HG03103 (cell line): ENCODE measurements around the gene DAGLA.
"Not testable (repeated sequence)": the region's sequence is repeated elsewhere in the genome, so short reads cannot be mapped to it uniquely, and the experiment has no call there.

ENCODE experiments used
- ATAC-seq: cut with Tn5 transposase; IDR thresholded peaks from one replicate; pipeline ENCODE4 v1.9.1; 2021; ENCODE audit warnings: low read depth; ENCODE audit not compliant: unreplicated experiment

The DAGLA gene, protein sequence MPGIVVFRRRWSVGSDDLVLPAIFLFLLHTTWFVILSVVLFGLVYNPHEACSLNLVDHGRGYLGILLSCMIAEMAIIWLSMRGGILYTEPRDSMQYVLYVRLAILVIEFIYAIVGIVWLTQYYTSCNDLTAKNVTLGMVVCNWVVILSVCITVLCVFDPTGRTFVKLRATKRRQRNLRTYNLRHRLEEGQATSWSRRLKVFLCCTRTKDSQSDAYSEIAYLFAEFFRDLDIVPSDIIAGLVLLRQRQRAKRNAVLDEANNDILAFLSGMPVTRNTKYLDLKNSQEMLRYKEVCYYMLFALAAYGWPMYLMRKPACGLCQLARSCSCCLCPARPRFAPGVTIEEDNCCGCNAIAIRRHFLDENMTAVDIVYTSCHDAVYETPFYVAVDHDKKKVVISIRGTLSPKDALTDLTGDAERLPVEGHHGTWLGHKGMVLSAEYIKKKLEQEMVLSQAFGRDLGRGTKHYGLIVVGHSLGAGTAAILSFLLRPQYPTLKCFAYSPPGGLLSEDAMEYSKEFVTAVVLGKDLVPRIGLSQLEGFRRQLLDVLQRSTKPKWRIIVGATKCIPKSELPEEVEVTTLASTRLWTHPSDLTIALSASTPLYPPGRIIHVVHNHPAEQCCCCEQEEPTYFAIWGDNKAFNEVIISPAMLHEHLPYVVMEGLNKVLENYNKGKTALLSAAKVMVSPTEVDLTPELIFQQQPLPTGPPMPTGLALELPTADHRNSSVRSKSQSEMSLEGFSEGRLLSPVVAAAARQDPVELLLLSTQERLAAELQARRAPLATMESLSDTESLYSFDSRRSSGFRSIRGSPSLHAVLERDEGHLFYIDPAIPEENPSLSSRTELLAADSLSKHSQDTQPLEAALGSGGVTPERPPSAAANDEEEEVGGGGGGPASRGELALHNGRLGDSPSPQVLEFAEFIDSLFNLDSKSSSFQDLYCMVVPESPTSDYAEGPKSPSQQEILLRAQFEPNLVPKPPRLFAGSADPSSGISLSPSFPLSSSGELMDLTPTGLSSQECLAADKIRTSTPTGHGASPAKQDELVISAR

GRCh38 chr11:61679893-61680621, at the start of gene DAGLA:
DAGLA (plus strand) TSS chr11:61680391; CDS start chr11:61720156, 39,765 bp downstream.
- no peak for ATAC-seq

DNA sequence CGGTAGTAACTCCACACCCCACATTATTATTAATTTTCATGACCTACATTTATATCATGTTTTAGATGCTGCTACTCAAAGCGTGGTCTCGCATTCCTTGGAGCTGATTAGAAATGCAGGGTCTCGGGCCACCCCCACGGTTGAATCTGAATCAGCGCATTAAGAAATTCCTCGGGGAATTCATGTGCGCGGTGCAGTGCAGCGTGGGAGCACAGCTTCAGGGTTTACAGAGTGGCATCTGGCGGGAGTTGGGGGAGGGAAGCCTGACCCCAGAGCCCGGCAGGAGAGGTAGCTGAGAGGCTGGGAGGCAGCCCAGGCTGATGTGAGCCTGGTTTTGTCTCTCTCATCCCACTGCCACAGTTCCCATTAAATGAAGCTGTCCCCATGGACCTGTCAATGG, 48.1 kb upstream of the DAGLA start:
- no peak for ATAC-seq

DNA sequence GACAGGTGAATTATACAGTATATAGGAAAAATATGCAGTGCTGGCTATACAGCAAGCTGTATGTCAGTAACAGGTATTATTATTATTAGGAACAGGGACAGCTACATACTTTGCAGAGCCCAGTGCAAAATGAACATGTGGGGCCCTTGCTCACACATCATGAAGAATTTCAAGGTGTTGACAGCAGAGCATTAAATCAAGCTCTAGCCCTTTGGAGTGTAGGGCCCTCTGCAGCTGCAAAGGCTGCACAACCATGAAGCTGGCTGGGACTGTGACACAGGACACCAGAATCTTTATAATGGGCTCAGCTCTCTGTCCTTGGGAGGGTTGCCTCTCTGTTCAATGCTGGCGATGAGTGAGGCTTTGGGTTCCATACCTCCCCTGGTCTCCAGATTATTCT, 44.9 kb upstream of the DAGLA start:
- ATAC-seq: no peak

DNA sequence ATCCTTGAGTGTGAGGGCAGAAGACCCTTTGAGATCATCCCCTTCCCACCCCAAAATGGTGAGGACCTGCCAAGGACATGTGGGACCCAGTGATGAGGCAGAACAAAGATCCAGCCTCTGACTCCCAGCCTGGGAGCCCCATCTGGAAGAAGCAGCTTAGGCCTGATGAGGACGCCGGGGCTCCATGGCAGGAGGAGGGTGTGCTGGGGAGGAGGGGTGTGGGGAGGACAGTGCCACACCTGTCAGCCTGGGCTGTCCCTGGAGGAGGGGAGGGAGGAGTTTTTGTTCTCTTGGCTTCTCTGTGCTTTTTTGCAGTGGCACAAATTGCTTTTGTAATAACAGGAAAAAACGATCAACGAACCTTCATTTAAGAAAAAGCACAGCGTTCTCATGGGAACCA, 44.4 kb upstream of the DAGLA start:
- ATAC-seq: no peak

GRCh38 chr11:61636676-61637075, 43.5 kb upstream of the DAGLA start:
- ATAC-seq: no peak

DNA sequence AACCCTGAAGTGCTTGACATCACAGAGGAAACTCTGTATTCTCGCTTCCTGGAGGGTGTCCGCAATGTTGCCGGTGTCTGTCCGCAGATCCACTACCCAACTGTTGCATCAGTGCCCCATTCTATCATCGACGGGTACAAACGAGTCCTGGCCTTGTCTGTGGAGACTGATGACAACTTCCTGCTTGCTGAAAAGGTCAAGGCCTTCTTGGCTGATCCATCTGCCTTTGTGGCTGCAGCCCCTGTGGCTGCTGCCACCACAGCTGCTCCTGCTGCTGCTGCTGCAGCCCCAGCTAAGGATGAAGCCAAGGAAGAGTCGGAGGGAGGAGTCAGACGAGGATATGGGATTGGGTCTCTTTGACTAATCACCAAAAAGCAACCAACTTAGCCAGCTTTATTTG, 42.9 kb upstream of the DAGLA start:
- ATAC-seq: no peak

GRCh38 chr11:61639816-61640443, 40.3 kb upstream of the DAGLA start:
- no peak for ATAC-seq

- ATAC-seq: no peak
Measured at GRCh38 chr11:61642162-61642561, 38.0 kb upstream of the DAGLA start.

GRCh38 chr11:61645179-61645868, 34.9 kb upstream of the DAGLA start:
- no peak for ATAC-seq

- no peak for ATAC-seq
Measured at GRCh38 chr11:61647529-61647928, 32.7 kb upstream of the DAGLA start.

DNA sequence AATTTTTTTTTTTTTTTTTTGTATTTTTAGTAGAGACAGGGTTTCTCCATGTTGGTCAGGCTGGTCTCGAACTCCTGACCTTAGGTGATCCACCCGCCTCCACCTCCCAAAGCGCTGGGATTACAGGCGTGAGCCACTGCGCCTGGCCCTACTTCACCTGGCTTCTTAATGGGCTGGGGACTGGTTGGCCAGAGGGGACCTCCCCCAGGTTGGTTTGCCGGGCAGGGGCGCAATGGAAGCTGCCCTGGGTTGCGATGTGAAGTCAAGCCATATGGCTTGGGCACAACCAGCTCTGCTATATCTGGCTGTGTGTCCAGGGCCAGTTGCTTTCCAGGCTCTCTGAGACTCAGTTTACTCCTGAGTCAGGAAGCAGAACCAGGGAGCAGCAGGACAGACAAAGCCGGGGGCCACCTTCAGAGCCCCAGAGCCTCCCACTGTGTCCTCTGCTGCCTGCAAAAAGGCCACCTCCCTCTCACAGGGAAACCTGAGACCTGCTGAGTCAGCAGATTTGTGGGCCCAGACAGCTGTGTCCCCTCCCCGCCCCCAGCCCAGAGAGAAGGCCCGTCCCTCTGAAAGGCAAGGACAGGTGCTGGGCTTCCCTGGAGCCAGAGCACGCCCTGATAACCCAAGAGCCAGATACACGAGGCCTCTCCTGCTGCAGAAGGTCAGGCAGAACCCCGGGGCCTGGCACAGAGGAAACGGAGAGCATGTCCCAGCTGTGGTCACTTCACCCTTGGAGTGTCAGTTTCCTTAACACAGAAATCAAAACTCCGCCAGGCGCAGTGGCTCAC, 29.2 kb upstream of the DAGLA start:
- ATAC-seq: no peak

DNA sequence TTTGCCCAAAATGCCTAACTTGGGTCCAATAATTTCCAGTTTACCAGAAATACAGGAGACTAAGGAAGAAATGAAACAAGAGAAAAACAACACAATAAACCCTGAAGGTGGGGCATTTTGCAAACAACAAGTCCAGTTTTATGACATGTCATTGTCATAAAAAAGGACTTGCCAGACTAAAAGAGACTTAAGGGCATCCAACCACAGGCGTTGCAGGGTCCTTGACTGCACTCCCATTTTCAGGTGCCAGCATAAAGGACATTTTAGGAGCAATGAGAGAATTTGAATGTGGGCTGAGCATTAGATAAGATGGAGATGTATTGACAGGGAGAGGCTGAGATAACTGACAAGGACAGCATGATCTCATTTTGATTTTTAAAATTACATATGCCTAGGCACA, 28.1 kb upstream of the DAGLA start:
- ATAC-seq: no peak

- no peak for ATAC-seq
Measured at GRCh38 chr11:61654397-61654829, 25.8 kb upstream of the DAGLA start.

GRCh38 chr11:61655266-61656159, 24.7 kb upstream of the DAGLA start:
- ATAC-seq: not testable (repeated sequence)

GRCh38 chr11:61656347-61657077, 23.7 kb upstream of the DAGLA start:
- no peak for ATAC-seq

DNA sequence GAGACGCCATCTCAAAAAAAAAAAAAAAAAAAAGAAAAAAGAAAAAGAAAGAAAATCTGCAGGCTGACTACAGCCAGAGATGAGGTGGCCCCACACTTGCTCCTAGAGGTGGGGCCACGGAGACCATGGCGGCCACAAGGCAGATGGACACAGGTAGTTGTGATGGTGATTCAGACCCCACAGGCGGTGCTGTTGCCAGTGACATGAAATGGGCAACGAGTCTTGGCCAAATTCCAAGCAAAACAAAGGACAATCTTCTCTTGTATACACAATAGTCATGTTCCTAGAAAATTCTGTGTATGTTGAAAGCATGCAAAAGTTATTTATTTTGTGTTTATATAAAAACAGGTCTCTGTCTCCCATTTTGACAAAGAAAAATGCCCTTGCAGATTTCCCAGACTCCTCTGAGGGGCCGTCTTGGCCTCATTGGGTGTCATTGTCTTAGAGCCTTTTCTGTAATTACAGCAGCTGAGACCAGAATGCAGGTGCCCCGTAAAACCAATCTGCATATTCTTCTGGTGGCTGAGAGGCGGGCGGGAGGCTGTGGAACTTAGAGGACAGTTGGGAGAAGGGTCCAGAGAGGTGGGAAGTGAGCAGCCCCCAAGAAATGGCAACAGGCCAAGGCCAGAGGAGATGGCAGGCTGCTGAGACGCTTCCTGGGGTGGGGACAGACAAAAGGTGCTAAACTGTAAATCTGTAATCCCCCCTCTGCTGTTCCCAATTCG, 22.5 kb upstream of the DAGLA start:
- no peak for ATAC-seq
